Tibial nerve (tissue), 4 donors: ENCODE measurements around the gene DAZAP1.

Experiments used
- EP300 ChIP-seq, 2 donors: sonication (generic); formaldehyde crosslinking; IDR thresholded peaks; one replicate each; pipeline ENCODE4 v1.6.1; 2017; ENCODE audit warnings: antibody characterized with exemption in 2 of 2, mild to moderate bottlenecking in 1 of 2
- POLR2A ChIP-seq, 2 donors: fragments of 450-650 bp; IDR thresholded peaks; one replicate each; pipeline ENCODE4 v1.6.1; 2017; ENCODE audit warnings: antibody characterized with exemption in 2 of 2, mild to moderate bottlenecking in 2 of 2, moderate library complexity in 2 of 2
- TF ChIP-seq, protein P1 (sequence below), 5 experiments: fragments of 200-600 bp in 3 of 5; fragments of 450-650 bp in 2 of 5; sonication (generic) in 3 of 5; IDR thresholded peaks; one replicate each; pipeline ENCODE4 v1.5.1; 2016 to 2019; ENCODE audit warnings: antibody characterized with exemption in 5 of 5, mild to moderate bottlenecking in 3 of 5, moderate library complexity in 2 of 5

DNA sequence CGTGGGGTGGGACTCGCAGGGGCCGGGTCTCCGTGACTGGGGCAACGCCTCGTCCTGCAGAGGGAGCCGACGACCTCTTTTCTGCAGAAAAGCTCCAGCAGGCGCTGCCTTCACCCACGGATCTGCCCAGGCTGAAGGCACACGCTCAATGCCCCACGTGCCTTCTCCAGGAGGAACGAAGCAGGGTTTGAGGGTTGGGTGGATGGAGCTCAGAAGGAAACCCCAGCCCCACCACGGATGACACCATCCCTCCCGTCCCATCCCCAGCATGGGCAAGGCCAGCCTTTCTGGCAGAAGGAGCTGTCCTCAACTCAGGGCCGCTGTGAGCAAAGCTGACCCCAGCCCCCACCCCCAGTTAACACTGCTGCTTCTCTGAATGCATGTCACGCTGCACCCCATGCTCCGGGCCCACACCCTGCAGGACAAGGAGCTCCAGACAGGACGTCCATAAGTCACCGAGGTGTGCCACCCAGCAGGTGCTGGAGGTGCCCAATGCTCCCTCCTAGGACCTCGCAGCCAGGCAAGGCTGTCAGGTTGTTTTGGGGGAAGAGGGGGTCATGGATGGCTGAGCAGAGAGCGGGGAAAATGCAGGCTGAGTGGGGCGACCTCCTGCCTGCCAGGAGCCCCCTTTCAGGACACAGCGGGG is 64.3 kb downstream of the DAZAP1 start:
- TF ChIP-seq EP300 (IDR thresholded peaks at IDR 0.05) = no peak
- TF ChIP-seq, protein P1, sequence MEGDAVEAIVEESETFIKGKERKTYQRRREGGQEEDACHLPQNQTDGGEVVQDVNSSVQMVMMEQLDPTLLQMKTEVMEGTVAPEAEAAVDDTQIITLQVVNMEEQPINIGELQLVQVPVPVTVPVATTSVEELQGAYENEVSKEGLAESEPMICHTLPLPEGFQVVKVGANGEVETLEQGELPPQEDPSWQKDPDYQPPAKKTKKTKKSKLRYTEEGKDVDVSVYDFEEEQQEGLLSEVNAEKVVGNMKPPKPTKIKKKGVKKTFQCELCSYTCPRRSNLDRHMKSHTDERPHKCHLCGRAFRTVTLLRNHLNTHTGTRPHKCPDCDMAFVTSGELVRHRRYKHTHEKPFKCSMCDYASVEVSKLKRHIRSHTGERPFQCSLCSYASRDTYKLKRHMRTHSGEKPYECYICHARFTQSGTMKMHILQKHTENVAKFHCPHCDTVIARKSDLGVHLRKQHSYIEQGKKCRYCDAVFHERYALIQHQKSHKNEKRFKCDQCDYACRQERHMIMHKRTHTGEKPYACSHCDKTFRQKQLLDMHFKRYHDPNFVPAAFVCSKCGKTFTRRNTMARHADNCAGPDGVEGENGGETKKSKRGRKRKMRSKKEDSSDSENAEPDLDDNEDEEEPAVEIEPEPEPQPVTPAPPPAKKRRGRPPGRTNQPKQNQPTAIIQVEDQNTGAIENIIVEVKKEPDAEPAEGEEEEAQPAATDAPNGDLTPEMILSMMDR (IDR thresholded peaks at IDR 0.05) = no peak
- TF ChIP-seq POLR2A (IDR thresholded peaks at IDR 0.05) = no peak
